Heart right ventricle (tissue), 16 donors: Measurements from ENCODE around the gene SHKBP1. TPM values are rescaled to one million over a fixed set of nuclear protein-coding genes. Genes with fewer than 3 reads are reported as not detected.

Experiments used
- ATAC-seq, 8 donors: fragments of 200-7000 bp; cut with Tn5 transposase; one replicate each; pipeline ENCODE4 v1.9.1; 2020; ENCODE audit warnings: mild to moderate bottlenecking in 8 of 8, moderate library complexity in 8 of 8, moderate number of reproducible peaks in 1 of 8
- DNase-seq, 2 donors: peaks; one replicate each; pipeline ENCODE4 v3.0.0-alpha.2; 2020
- H3K27ac ChIP-seq, 10 donors: fragments of 200-600 bp; sonication (generic) in 2 of 10; one replicate each; pipeline versions ENCODE4 v1.5.0 to v1.8.0; 2020 to 2022; ENCODE audit warnings: mild to moderate bottlenecking in 3 of 10
- H3K27me3 ChIP-seq, 7 donors: fragments of 200-600 bp; one replicate each; pipeline ENCODE4 v1.8.0; 2021 to 2022; ENCODE audit warnings: mild to moderate bottlenecking in 2 of 7
- H3K36me3 ChIP-seq, 9 donors: fragments of 200-600 bp; sonication (generic) in 1 of 9; one replicate each; pipeline versions ENCODE4 v1.5.0 to v1.8.0; 2020 to 2022; ENCODE audit warnings: mild to moderate bottlenecking in 2 of 9
- H3K4me1 ChIP-seq, 9 donors: fragments of 200-600 bp; sonication (generic) in 1 of 9; one replicate each; pipeline versions ENCODE4 v1.5.0 to v1.8.0; 2020 to 2022; ENCODE audit warnings: mild to moderate bottlenecking in 4 of 9
- H3K4me3 ChIP-seq, 10 donors: fragments of 200-600 bp; sonication (generic) in 2 of 10; one replicate each; pipeline versions ENCODE4 v1.5.0 to v1.8.0; 2020 to 2022; ENCODE audit warnings: mild to moderate bottlenecking in 7 of 10, moderate library complexity in 2 of 10
- H3K9me3 ChIP-seq, 11 donors: fragments of 200-600 bp in 10 of 11; sonication (generic) in 2 of 11; one replicate each; pipeline versions ENCODE4 v1.5.0 to v1.8.0; 2013 to 2022; ENCODE audit warnings: mild to moderate bottlenecking in 2 of 11, control low read depth in 1 of 11, moderate library complexity in 1 of 11
- CTCF ChIP-seq, 9 donors: fragments of 200-600 bp; sonication (generic) in 2 of 9; IDR thresholded peaks; one replicate each; pipeline versions ENCODE4 v1.5.0 to v1.8.0; 2021 to 2022; ENCODE audit warnings: antibody characterized with exemption in 9 of 9, mild to moderate bottlenecking in 5 of 9, moderate library complexity in 1 of 9
- WGBS, 2 donors: extraction: QIAGEN DNeasy Blood & Tissue Kit; methylation state at CpG; one replicate each; pipeline ENCODE4 v1.1.7; 2013; ENCODE audit warnings: inconsistent platforms in 1 of 2; 5-methylcytosine and 5-hydroxymethylcytosine counted together
- intact Hi-C, 10 donors: fragments of 100-400 bp; cut with DNase I; formaldehyde crosslinking; loops; one replicate each; pipeline versions ENCODE4 v1.11.1 to v1.14.2; 2022
- polyA plus RNA-seq, 2 donors: library from polyadenylated mRNA; stranded (reverse); fragments of 200-250 nt; gene quantifications; one replicate each; pipeline ENCODE4 v1.2.3, GENCODE V29; 2013
- total RNA-seq, 10 donors: library from RNA; stranded (reverse); fragmentation: NEBNext Ultra II Directional in 3 of 10; extraction: Animal tissue kit (Norgen Biotek cat#: 25700) in 3 of 10; gene quantifications; one replicate each; pipeline versions ENCODE4 v1.2.1 to v1.2.4, GENCODE V29; 2021 to 2023
- donor health status: Arrhythmogenic right ventricular cardiomyopathy.
- donor health status: ischemic (EF 13 %, LVEDD 7.1; RV severe dilation, severe dysfunction).
- donor health status: healthy with polysubstance abuse.
- donor health status: DM: no; HTN: yes; CAD: no.
- donor health status: DM: no; HTN: no; CAD: no.
- donor health status: ischemic (EF 25% LVEDD 6.9; RV normal size, moderate dysfunction).
- donor health status: ischemic (EF 25% LVEDD 5.7; RV mildly dilated, moderate dysfunction).
- donor health status: healthy.
- donor health status: DM: yes; HTN: yes; CAD: no.
- donor health status: Ischemic cardiomyopathy.
- donor health status: ischemic (EF 35%, LVEDD 5.7; RV mildly dilated, moderate dysfunction).
- donor health status: nonischemic (EF 11% LVEDD 7.7; RV severe dilation, severe dysfunction).
- donor health status: DM: yes; HTN: yes; CAD: no.
- donor health status: PGD.
- donor health status: ischemic (EF 29% LVEDD 5.4; RV normal size, mild dysfunction).
- donor health status: nonischemic (EF 23%, LVEDD 6.1; RV moderate dilation, normal function).

The SHKBP1 gene
- total and polyA plus RNA-seq, 12 donors, result 12.0 to 43.1 (median 16.4) TPM

- ATAC-seq, result peak; percentile 48 to 73 (median 70)
- H3K4me1 ChIP-seq, result peaks cover 0 to 60% (median 26%) of the 10 kb centered on the region in 9 donors
- H3K27me3 ChIP-seq, result peaks cover 0 to under 1% (median 0%) of the 10 kb centered on the region in 7 donors
- peak overlapping the region; percentile 78 to 93 (median 90) for H3K27ac ChIP-seq
- TF ChIP-seq CTCF (IDR thresholded peaks at IDR 0.05), result no peak
- peaks cover 0 to 65% (median 8%) of the 10 kb centered on the region in 9 donors for H3K36me3 ChIP-seq
- intact Hi-C loops, result no loop called here
- no peaks in the 10 kb centered on the region for H3K9me3 ChIP-seq
- H3K4me3 ChIP-seq, result peak overlapping the region; percentile 48 to 70 (median 64)
- peak; percentile 82 to 90 for DNase-seq
- 12 to 28% methylated on average over 26 to 27 of the region's 27 CpGs for WGBS, 2 donors
Observed at GRCh38 chr19:40614622-40615411, 38.1 kb downstream of the SHKBP1 start.

- 86 to 98% methylated on average over 5 of the region's 5 CpGs for WGBS, 2 donors
- ATAC-seq, result no peak
- intact Hi-C loops, result no loop called here
- Histone ChIP-seq H3K9me3 (no peaks in the 10 kb centered on the region), H3K36me3 (peaks cover 0 to 78% (median 16%) of the 10 kb centered on the region in 9 donors), H3K27ac (peak overlapping the region in 1 of 10 donors; percentile 82), H3K4me3 (no peak overlapping the region), H3K4me1 (peaks cover 0 to 56% (median 21%) of the 10 kb centered on the region in 9 donors), H3K27me3 (no peaks in the 10 kb centered on the region)
- no peak for TF ChIP-seq CTCF (IDR thresholded peaks at IDR 0.05)
- no peak for DNase-seq
Observed at GRCh38 chr19:40616178-40616577, 39.5 kb downstream of the SHKBP1 start.

GRCh38 chr19:40616941-40617340 is 40.3 kb downstream of the SHKBP1 start:
- ATAC-seq (no peak), DNase-seq (no peak)
- no peaks in the 10 kb centered on the region for H3K9me3 ChIP-seq
- 94 to 95% methylated on average over 17 of the region's 17 CpGs for WGBS, 2 donors
- H3K27me3 ChIP-seq, result no peaks in the 10 kb centered on the region
- no peak overlapping the region for H3K27ac ChIP-seq
- peaks cover 0 to 48% (median 20%) of the 10 kb centered on the region in 9 donors for H3K4me1 ChIP-seq
- no peak for TF ChIP-seq CTCF (IDR thresholded peaks at IDR 0.05)
- peaks cover 0 to 78% (median 23%) of the 10 kb centered on the region in 9 donors for H3K36me3 ChIP-seq
- H3K4me3 ChIP-seq, result no peak overlapping the region
- intact Hi-C loops, result no loop called here

GRCh38 chr19:40617961-40618360 is 41.3 kb downstream of the SHKBP1 start:
- Histone ChIP-seq H3K4me1 (peaks cover 0 to 46% (median 20%) of the 10 kb centered on the region in 9 donors), H3K4me3 (no peak overlapping the region), H3K27me3 (no peaks in the 10 kb centered on the region), H3K9me3 (no peaks in the 10 kb centered on the region), H3K36me3 (peaks cover 0 to 78% (median 30%) of the 10 kb centered on the region in 9 donors), H3K27ac (no peak overlapping the region)
- no peak for TF ChIP-seq CTCF (IDR thresholded peaks at IDR 0.05)
- DNase-seq (no peak), ATAC-seq (no peak)
- intact Hi-C loops, result no loop called here
- WGBS, 2 donors, result 92 to 93% methylated on average over 4 of the region's 4 CpGs
